Adrenal gland (tissue), 5 donors: ENCODE results near the gene SLC22A3.

ENCODE experiments used
- POLR2A ChIP-seq, 2 donors: fragments of 450-650 bp; IDR thresholded peaks; one replicate each; pipeline ENCODE4 v1.6.1; 2017; ENCODE audit warnings: antibody characterized with exemption in 2 of 2, mild to moderate bottlenecking in 2 of 2, moderate library complexity in 1 of 2
- TF ChIP-seq, protein P1 (sequence below), 6 experiments: fragments of 450-650 bp in 4 of 6; fragments of 200-600 bp in 2 of 6; sonication (generic) in 1 of 6; IDR thresholded peaks; 1 replicate in 5 of 6; 2 replicates in 1 of 6; pipeline versions ENCODE4 v1.5.1 to v1.8.0; 2016 to 2021; ENCODE audit warnings: antibody characterized with exemption in 6 of 6, mild to moderate bottlenecking in 2 of 6, moderate library complexity in 1 of 6
- donor health status: DM: no; HTN: no; CAD: no.

DNA sequence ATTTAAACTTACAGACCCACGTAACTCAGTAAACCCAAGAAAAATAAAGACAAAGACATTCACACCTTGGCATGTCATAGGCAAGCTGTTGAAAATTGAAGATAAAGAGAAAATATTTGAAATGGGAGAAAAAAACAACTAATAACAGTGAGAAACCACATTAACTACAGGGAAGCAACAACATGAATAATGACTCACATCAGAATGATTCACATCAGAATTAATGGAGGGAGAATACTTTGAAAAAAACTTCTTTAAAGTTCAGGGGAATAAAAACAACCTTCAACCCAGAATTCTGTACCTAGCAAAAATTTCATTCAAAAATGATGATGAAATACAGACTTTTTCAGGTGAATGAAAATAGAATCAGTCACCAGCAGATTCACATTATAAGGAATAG, 32.9 kb upstream of the SLC22A3 start:
- TF ChIP-seq, protein P1, sequence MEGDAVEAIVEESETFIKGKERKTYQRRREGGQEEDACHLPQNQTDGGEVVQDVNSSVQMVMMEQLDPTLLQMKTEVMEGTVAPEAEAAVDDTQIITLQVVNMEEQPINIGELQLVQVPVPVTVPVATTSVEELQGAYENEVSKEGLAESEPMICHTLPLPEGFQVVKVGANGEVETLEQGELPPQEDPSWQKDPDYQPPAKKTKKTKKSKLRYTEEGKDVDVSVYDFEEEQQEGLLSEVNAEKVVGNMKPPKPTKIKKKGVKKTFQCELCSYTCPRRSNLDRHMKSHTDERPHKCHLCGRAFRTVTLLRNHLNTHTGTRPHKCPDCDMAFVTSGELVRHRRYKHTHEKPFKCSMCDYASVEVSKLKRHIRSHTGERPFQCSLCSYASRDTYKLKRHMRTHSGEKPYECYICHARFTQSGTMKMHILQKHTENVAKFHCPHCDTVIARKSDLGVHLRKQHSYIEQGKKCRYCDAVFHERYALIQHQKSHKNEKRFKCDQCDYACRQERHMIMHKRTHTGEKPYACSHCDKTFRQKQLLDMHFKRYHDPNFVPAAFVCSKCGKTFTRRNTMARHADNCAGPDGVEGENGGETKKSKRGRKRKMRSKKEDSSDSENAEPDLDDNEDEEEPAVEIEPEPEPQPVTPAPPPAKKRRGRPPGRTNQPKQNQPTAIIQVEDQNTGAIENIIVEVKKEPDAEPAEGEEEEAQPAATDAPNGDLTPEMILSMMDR (IDR thresholded peaks at IDR 0.05), result no peak
- TF ChIP-seq POLR2A (IDR thresholded peaks at IDR 0.05), result no peak
